Keratinocyte (primary cell): ENCODE results near the gene A1BG. TPM values are rescaled to one million over a fixed set of nuclear protein-coding genes. Genes with fewer than 3 reads are reported as not detected.

Source experiments
- DNase-seq: peaks from one replicate; pipeline ENCODE4 v3.0.0-alpha.2; 2011; ENCODE audit warnings: low read depth, missing footprints, low spot score
- FAIRE-seq: peaks from 2 replicates; lab custom pipeline; 2011; peaks lifted over from hg19 to GRCh38; lab: Jason Lieb, UNC
- H2AFZ ChIP-seq: 2 replicates; pipeline ENCODE4 v1.6.0; 2012; ENCODE audit warnings: low read length, control low read depth, inconsistent platforms; ENCODE audit not compliant: control insufficient read depth
- H3K27ac ChIP-seq: 2 replicates; pipeline ENCODE4 v1.5.1; 2011; ENCODE audit warnings: low read length; ENCODE audit not compliant: control insufficient read depth, insufficient read depth
- H3K27me3 ChIP-seq: 3 replicates; pipeline ENCODE4 v1.6.0; 2011; ENCODE audit warnings: low read length; ENCODE audit not compliant: control insufficient read depth, insufficient read depth; ENCODE audit errors: extremely low read depth
- H3K36me3 ChIP-seq, 2 experiments: 2 replicates in 1 of 2; 3 replicates in 1 of 2; pipeline ENCODE4 v1.5.1; 2011; ENCODE audit warnings: low read length in 2 of 2, mild to moderate bottlenecking in 1 of 2; ENCODE audit not compliant: control insufficient read depth in 2 of 2, insufficient read depth in 2 of 2; ENCODE audit errors: extremely low read depth in 1 of 2
- H3K4me1 ChIP-seq: 3 replicates; pipeline ENCODE4 v1.5.1; 2011; ENCODE audit warnings: low read length; ENCODE audit not compliant: control insufficient read depth, insufficient read depth; ENCODE audit errors: extremely low read depth
- H3K4me2 ChIP-seq: 3 replicates; pipeline ENCODE4 v1.6.0; 2011; ENCODE audit warnings: low read depth, low read length; ENCODE audit not compliant: control insufficient read depth, insufficient read depth; ENCODE audit errors: extremely low read depth
- H3K4me3 ChIP-seq, 3 experiments: fragments of 200-600 bp in 1 of 3; sonication (generic) in 1 of 3; 2 replicates in 2 of 3; 3 replicates in 1 of 3; pipeline ENCODE4 v1.5.1; 2011 to 2016; ENCODE audit warnings: low read length in 3 of 3, mild to moderate bottlenecking in 3 of 3, control low read depth in 2 of 3, inconsistent platforms in 1 of 3, low read depth in 1 of 3, mixed read lengths in 1 of 3, mixed run types in 1 of 3, moderate library complexity in 1 of 3; ENCODE audit not compliant: control insufficient read depth in 2 of 3, insufficient read depth in 2 of 3; ENCODE audit errors: extremely low read depth in 1 of 3
- H3K79me2 ChIP-seq: 2 replicates; pipeline ENCODE4 v1.6.0; 2012; ENCODE audit warnings: low read length; ENCODE audit not compliant: control insufficient read depth, insufficient read depth
- H3K9ac ChIP-seq: 3 replicates; pipeline ENCODE4 v1.6.0; 2011; ENCODE audit warnings: low read length; ENCODE audit not compliant: control insufficient read depth, insufficient read depth; ENCODE audit errors: extremely low read depth
- H3K9me1 ChIP-seq: 3 replicates; pipeline ENCODE4 v1.6.0; 2011; ENCODE audit warnings: low read length; ENCODE audit not compliant: control insufficient read depth, insufficient read depth; ENCODE audit errors: extremely low read depth
- H3K9me3 ChIP-seq: 2 replicates; pipeline ENCODE4 v1.5.1; 2012; ENCODE audit warnings: low read depth, low read length; ENCODE audit not compliant: control insufficient read depth
- H4K20me1 ChIP-seq: 3 replicates; pipeline ENCODE4 v1.6.0; 2011; ENCODE audit warnings: low read length; ENCODE audit not compliant: control insufficient read depth, insufficient read depth; ENCODE audit errors: extremely low read depth
- CTCF ChIP-seq, 3 experiments: IDR thresholded peaks in 1 of 3; conservative IDR thresholded peaks in 1 of 3; optimal IDR thresholded peaks in 1 of 3; 2 replicates in 2 of 3; 3 replicates in 1 of 3; pipeline versions ENCODE3 to v1.5.1; 2011; ENCODE audit warnings: low read length in 3 of 3, mild to moderate bottlenecking in 3 of 3, moderate library complexity in 2 of 3, control low read depth in 1 of 3, inconsistent platforms in 1 of 3; ENCODE audit not compliant: insufficient read depth in 2 of 3; ENCODE audit errors: extremely low read depth in 1 of 3
- EZH2 ChIP-seq: IDR thresholded peaks from one replicate; pipeline ENCODE4 v1.6.1; 2012; ENCODE audit warnings: inconsistent platforms, mild to moderate bottlenecking, low read length, moderate library complexity
- dilution Hi-C: fragments of 300-500 bp; cut with MboI; formaldehyde crosslinking; loops from one replicate; pipeline ENCODE4 v1.7.0; 2020; ENCODE audit warnings: low sequenced_read_pairs; ENCODE audit not compliant: extremely low pct_ligation_motif_present
- polyA plus RNA-seq, 5 experiments: library from polyadenylated mRNA; depleted of rRNA in 3 of 5; stranded (reverse) in 3 of 5; stranded (forward) in 1 of 5; unstranded in 1 of 5; fragments of >200 nt; gene quantifications; 1 replicate in 1 of 5; 2 replicates in 3 of 5; 3 replicates in 1 of 5; pipeline versions ENCODE4 v1.2.1 to v1.2.3, GENCODE V29; 2011 to 2012; ENCODE audit warnings: missing spikeins in 2 of 5, low read depth in 1 of 5, low replicate concordance in 1 of 5

Gene A1BG
- polyA plus RNA-seq, 1 donor (not counting 4 experiments of a cell fraction or from before 2014, with no cell fraction given), result 1.4 TPM

- DNase-seq, result no peak
- Histone ChIP-seq H3K9ac (no peak overlapping the region), H3K4me3 (no peak overlapping the region), H3K4me1 (no peaks in the 10 kb centered on the region), H3K27ac (no peak overlapping the region), H3K27me3 (no peaks in the 10 kb centered on the region), H3K9me3 (peaks cover 9% of the 10 kb centered on the region), H4K20me1 (no peaks in the 10 kb centered on the region), H3K79me2 (no peaks in the 10 kb centered on the region), H3K4me2 (no peak overlapping the region), H3K36me3 (peaks cover 12 to 18% of the 10 kb centered on the region in 2 experiments), H2AFZ (no peak overlapping the region), H3K9me1 (no peaks in the 10 kb centered on the region)
- dilution Hi-C loops, result no loop called here
- no peak for TF ChIP-seq EZH2
- no peak for TF ChIP-seq CTCF (optimal IDR thresholded peaks at IDR 0.05 in 1 of 3, IDR thresholded peaks at IDR 0.05 in 1 of 3, conservative IDR thresholded peaks at IDR 0.05 in 1 of 3; ENCODE audit: extremely low read depth in 1 of 3, insufficient read depth in 2 of 3, low read length in 3 of 3)
- FAIRE-seq, result no peak
These were observed 16.5 kb downstream of the A1BG start for GRCh38 chr19:58336820-58337219.

- H3K4me1 ChIP-seq, result no peaks in the 10 kb centered on the region
- no peaks in the 10 kb centered on the region for H3K27me3 ChIP-seq
- no peak overlapping the region for H3K27ac ChIP-seq
- H4K20me1 ChIP-seq, result no peaks in the 10 kb centered on the region
- H3K9me1 ChIP-seq, result no peaks in the 10 kb centered on the region
- TF ChIP-seq EZH2 (no peak), CTCF (optimal IDR thresholded peaks at IDR 0.05 in 1 of 3, IDR thresholded peaks at IDR 0.05 in 1 of 3, conservative IDR thresholded peaks at IDR 0.05 in 1 of 3; ENCODE audit: extremely low read depth in 1 of 3, insufficient read depth in 2 of 3, low read length in 3 of 3) (no peak)
- DNase-seq (no peak), FAIRE-seq (no peak)
- H3K9ac ChIP-seq, result no peak overlapping the region
- no peaks in the 10 kb centered on the region for H3K79me2 ChIP-seq
- peaks cover 9% of the 10 kb centered on the region for H3K9me3 ChIP-seq
- H3K4me3 ChIP-seq, result no peak overlapping the region
- dilution Hi-C loops, result no loop called here
- H2AFZ ChIP-seq, result no peak overlapping the region
- H3K36me3 ChIP-seq, result peaks cover 12 to 18% of the 10 kb centered on the region in 2 experiments
- no peak overlapping the region for H3K4me2 ChIP-seq
These were observed 17.1 kb downstream of the A1BG start for GRCh38 chr19:58336216-58336615.
